Stimulated activated CD4-positive, alpha-beta T cell treated with anti-CD3 and anti-CD28 coated beads, Interleukin-12 subunit alpha, Interleukin-12 subunit beta, amount 100 ng/mL, for 4 hours (primary cell): Measurements from ENCODE around the gene CHD9.
"Not testable (repeated sequence)": the region's sequence is repeated elsewhere in the genome, so short reads cannot be mapped to it uniquely, and the experiment has no call there.

Experiments
- DNase-seq: peaks from one replicate; pipeline ENCODE4 v3.0.0-alpha.2; 2020

The CHD9 gene

GRCh38 chr16:53290520-53290919, 235.7 kb downstream of the CHD9 start:
- DNase-seq = no peak

GRCh38 chr16:53291757-53292392, 237.1 kb downstream of the CHD9 start:
- no peak for DNase-seq

- no peak for DNase-seq
Measured at GRCh38 chr16:53297477-53297876, 242.7 kb downstream of the CHD9 start.

- DNase-seq = no peak
Measured at GRCh38 chr16:53304334-53304733, 249.5 kb downstream of the CHD9 start.

- DNase-seq = no peak
Measured at GRCh38 chr16:53305743-53306142, 251.0 kb downstream of the CHD9 start.

- DNase-seq = no peak
Measured at GRCh38 chr16:53309457-53309856, 254.7 kb downstream of the CHD9 start.

GRCh38 chr16:53320992-53321391, 266.2 kb downstream of the CHD9 start:
- no peak for DNase-seq

- no peak for DNase-seq
Measured at GRCh38 chr16:53323924-53324323, 269.1 kb downstream of the CHD9 start.

- DNase-seq = not testable (repeated sequence)
Measured at GRCh38 chr16:53330991-53331390, 276.2 kb downstream of the CHD9 start.

- DNase-seq = no peak
Measured at GRCh38 chr16:53334581-53334980, 279.8 kb downstream of the CHD9 start.

GRCh38 chr16:53337294-53337693, 282.5 kb downstream of the CHD9 start:
- no peak for DNase-seq

- no peak for DNase-seq
Measured at GRCh38 chr16:53341792-53342191, 287.0 kb downstream of the CHD9 start.

- DNase-seq = no peak
Measured at GRCh38 chr16:53355064-53355463, 300.3 kb downstream of the CHD9 start.

- DNase-seq = no peak
Measured at GRCh38 chr16:53356478-53357207, 301.9 kb downstream of the CHD9 start.

- DNase-seq = no peak
Measured at GRCh38 chr16:53357208-53357586, 302.4 kb downstream of the CHD9 start.

GRCh38 chr16:53357955-53358354, 303.2 kb downstream of the CHD9 start:
- no peak for DNase-seq

GRCh38 chr16:53358884-53359283, 304.1 kb downstream of the CHD9 start:
- DNase-seq = no peak

- no peak for DNase-seq
Measured at GRCh38 chr16:53369921-53370320, 315.1 kb downstream of the CHD9 start.

- no peak for DNase-seq
Measured at GRCh38 chr16:53370827-53371226, 316.0 kb downstream of the CHD9 start.

- peak; percentile 79 for DNase-seq
Measured at GRCh38 chr16:53372992-53373871, 318.4 kb downstream of the CHD9 start.

GRCh38 chr16:53374800-53375199, 320.0 kb downstream of the CHD9 start:
- DNase-seq = no peak

- DNase-seq = no peak
Measured at GRCh38 chr16:53378138-53378537, 323.3 kb downstream of the CHD9 start.
